ENCODE results near the gene RPH3AL. TPM values are rescaled to one million over a fixed set of nuclear protein-coding genes. Genes with fewer than 3 reads are reported as not detected.

RPH3AL gene
- total RNA-seq, 1 experiment from 2014 or later = 3.0 TPM

DNA sequence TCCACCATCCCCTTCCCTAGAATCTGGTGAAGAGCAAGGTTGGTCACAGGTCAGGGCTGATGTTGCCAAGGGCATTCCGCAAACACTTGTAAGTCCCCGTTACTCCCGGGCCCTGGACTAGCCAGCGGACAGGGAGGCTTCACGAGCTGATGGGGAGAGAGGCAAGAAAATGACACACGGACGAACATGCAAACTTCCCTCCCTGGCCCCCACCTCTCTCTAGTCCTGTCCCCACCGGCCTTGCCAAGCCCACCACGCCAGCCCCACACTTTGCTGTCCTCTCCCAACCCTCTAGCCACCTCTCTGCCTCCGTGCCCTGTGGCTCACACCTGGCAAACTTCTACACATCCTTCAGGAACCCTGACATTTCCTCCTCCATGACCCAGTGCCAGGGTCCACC, 54.8 kb downstream of the RPH3AL start:
- Mint-ChIP-seq H3K4me3 (no peak overlapping the region), H3K36me3 (ENCODE audit: insufficient read depth in 1 of 3, low read depth in 3 of 3) (no peaks in the 10 kb centered on the region; a peak in 1 of 7 replicates), H3K27me3 (ENCODE audit: low read depth) (peaks cover 11% of the 10 kb centered on the region), H3K4me1 (peaks cover 2 to 7% of the 10 kb centered on the region in 2 experiments; a peak in 2 of 4 replicates), H3K9me3 (no peaks in the 10 kb centered on the region), H3K27ac (0 out of 7 replicates have a peak overlapping the region, but pooled peaks of 1 of the 3 experiments have one; percentile 42)
- no peak overlapping the region for H4K8ac ChIP-seq (replicated peaks; ENCODE audit: insufficient read length, low read depth, low read length)
- no peak overlapping the region for H3K4ac ChIP-seq (ENCODE audit: low read depth, low read length)
- H2AFZ ChIP-seq (ENCODE audit: low read length) = no peak overlapping the region
- H3K9me3 ChIP-seq (ENCODE audit: control insufficient read depth, low read depth, low read length) = no peaks in the 10 kb centered on the region
- WGBS (ENCODE audit: extremely low coverage, insufficient read length, low lambda C conversion rate) = no CpG with 5 or more reads among the region's 10 CpGs
- no peaks in the 10 kb centered on the region for H4K20me1 ChIP-seq (ENCODE audit: control insufficient read depth, insufficient read depth, insufficient read length)
- no peak overlapping the region for H2AK5ac ChIP-seq (ENCODE audit: insufficient read length, low read length)
- H2BK12ac ChIP-seq (ENCODE audit: insufficient read length, low read depth, low read length) = no peak overlapping the region
- H3K4me1 ChIP-seq (ENCODE audit: insufficient read depth, low read length) = no peaks in the 10 kb centered on the region
- H2BK15ac ChIP-seq (ENCODE audit: low read depth, low read length) = no peak overlapping the region
- no peak for DNase-seq
- H3K56ac ChIP-seq (ENCODE audit: insufficient read length, low read depth, low read length) = no peak overlapping the region
- H2BK20ac ChIP-seq (ENCODE audit: low read depth, low read length, poor library complexity, severe bottlenecking) = no peak overlapping the region
- H3K23me2 ChIP-seq (ENCODE audit: insufficient read length, low read depth, low read length, poor library complexity, severe bottlenecking) = no peaks in the 10 kb centered on the region
- H4K5ac ChIP-seq (ENCODE audit: insufficient read length, low read depth, low read length) = no peak overlapping the region
- H2BK5ac ChIP-seq (ENCODE audit: insufficient read length, low read length) = no peak overlapping the region
- no peak overlapping the region for H3K23ac ChIP-seq (ENCODE audit: insufficient read length, low read depth, low read length)
- no peaks in the 10 kb centered on the region for H3K79me1 ChIP-seq (ENCODE audit: insufficient read depth, low read depth, low read length, poor library complexity, severe bottlenecking)
- H4K91ac ChIP-seq (ENCODE audit: insufficient read length, low read depth, low read length) = no peak overlapping the region
- no peak overlapping the region; the same call in 1 of the 2 replicates for H3K14ac ChIP-seq (ENCODE audit: insufficient read depth, low read length)
- H3T11ph ChIP-seq (ENCODE audit: low read length) = no peak overlapping the region
- TF ChIP-seq, protein P1, sequence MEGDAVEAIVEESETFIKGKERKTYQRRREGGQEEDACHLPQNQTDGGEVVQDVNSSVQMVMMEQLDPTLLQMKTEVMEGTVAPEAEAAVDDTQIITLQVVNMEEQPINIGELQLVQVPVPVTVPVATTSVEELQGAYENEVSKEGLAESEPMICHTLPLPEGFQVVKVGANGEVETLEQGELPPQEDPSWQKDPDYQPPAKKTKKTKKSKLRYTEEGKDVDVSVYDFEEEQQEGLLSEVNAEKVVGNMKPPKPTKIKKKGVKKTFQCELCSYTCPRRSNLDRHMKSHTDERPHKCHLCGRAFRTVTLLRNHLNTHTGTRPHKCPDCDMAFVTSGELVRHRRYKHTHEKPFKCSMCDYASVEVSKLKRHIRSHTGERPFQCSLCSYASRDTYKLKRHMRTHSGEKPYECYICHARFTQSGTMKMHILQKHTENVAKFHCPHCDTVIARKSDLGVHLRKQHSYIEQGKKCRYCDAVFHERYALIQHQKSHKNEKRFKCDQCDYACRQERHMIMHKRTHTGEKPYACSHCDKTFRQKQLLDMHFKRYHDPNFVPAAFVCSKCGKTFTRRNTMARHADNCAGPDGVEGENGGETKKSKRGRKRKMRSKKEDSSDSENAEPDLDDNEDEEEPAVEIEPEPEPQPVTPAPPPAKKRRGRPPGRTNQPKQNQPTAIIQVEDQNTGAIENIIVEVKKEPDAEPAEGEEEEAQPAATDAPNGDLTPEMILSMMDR (conservative IDR thresholded peaks at IDR 0.05) = no peak
- no peak overlapping the region for H3K9ac ChIP-seq (ENCODE audit: extremely low read depth, insufficient read length, low read length)
- no peak overlapping the region for H2BK120ac ChIP-seq (ENCODE audit: low read depth, low read length, poor library complexity, severe bottlenecking)
- no peak overlapping the region for H3K4me2 ChIP-seq (ENCODE audit: insufficient read depth, insufficient read length, low read length)
- H3K27me3 ChIP-seq (ENCODE audit: insufficient read depth, low read length) = no peaks in the 10 kb centered on the region
- H3K18ac ChIP-seq (ENCODE audit: insufficient read length, low read depth, low read length) = no peak overlapping the region
- H3K27ac ChIP-seq (ENCODE audit: insufficient read length, low read depth, low read length) = no peak overlapping the region
- H3K79me2 ChIP-seq (ENCODE audit: insufficient read depth, low read length) = no peaks in the 10 kb centered on the region

Measured in H9 (cell line).